ENCODE measurements around the gene MFAP2.

MFAP2 gene

GRCh38 chr1:17011092-17011438 is 30.6 kb upstream of the MFAP2 start:
- TF ChIP-seq POLR2AphosphoS5 (IDR thresholded peaks at IDR 0.05; ENCODE audit: low read depth, low read length), result no peak
- TF ChIP-seq SIN3A (IDR thresholded peaks at IDR 0.05; ENCODE audit: borderline replicate concordance, insufficient read depth, low read length), result no peak
- no peak for TF ChIP-seq FOXP2 (optimal IDR thresholded peaks at IDR 0.05; ENCODE audit: borderline replicate concordance, extremely low read depth, extremely low read length, insufficient read depth)
- TF ChIP-seq TAF1 (IDR thresholded peaks at IDR 0.05; ENCODE audit: borderline replicate concordance, insufficient read depth, low read length), result no peak
- no peak for TF ChIP-seq REST (IDR thresholded peaks at IDR 0.05; ENCODE audit: insufficient read depth in 1 of 2, low read depth in 2 of 2, low read length in 2 of 2)

GRCh38 chr1:17009706-17010105 is 29.3 kb upstream of the MFAP2 start:
- TF ChIP-seq FOXP2 (optimal IDR thresholded peaks at IDR 0.05; ENCODE audit: borderline replicate concordance, extremely low read depth, extremely low read length, insufficient read depth) (no peak), SIN3A (IDR thresholded peaks at IDR 0.05; ENCODE audit: borderline replicate concordance, insufficient read depth, low read length) (no peak), REST (IDR thresholded peaks at IDR 0.05; ENCODE audit: insufficient read depth in 1 of 2, low read depth in 2 of 2, low read length in 2 of 2) (no peak), TAF1 (IDR thresholded peaks at IDR 0.05; ENCODE audit: borderline replicate concordance, insufficient read depth, low read length) (no peak), POLR2AphosphoS5 (IDR thresholded peaks at IDR 0.05; ENCODE audit: low read depth, low read length) (no peak)

DNA sequence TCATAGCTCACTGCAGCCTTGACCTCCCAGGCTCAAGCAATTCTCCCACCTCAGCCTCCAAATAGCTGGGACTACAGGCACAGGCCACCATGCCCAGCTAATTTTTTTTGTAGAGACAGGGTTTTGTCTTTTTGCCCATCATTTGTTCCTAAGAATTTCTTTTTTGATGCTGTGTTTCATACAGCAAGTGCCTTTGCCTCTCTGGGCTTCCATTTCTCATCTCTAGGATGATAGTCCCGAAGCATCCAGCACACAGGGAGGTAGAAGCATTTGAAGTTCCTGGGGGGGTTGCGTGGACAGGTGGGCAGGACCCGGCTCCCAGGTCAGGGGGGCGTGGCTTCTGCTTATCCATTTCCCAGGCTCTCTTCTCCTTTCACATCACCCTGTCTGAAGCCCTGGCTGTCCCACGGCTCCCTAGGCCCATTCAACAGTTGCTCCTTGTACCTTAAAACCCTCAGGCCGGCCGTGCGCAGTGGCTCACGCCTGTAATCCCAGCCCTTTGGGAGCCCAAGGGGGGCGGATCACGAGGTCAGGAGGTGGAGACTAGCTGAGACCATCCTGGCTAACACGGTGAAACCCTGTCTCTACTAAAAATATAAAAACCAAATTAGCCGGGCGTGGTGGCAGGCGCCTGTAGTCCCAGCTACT is 27.9 kb upstream of the MFAP2 start:
- TF ChIP-seq POLR2AphosphoS5 (IDR thresholded peaks at IDR 0.05; ENCODE audit: low read depth, low read length) (no peak), FOXP2 (optimal IDR thresholded peaks at IDR 0.05; ENCODE audit: borderline replicate concordance, extremely low read depth, extremely low read length, insufficient read depth) (no peak), REST (IDR thresholded peaks at IDR 0.05; ENCODE audit: insufficient read depth in 1 of 2, low read depth in 2 of 2, low read length in 2 of 2) (no peak), SIN3A (IDR thresholded peaks at IDR 0.05; ENCODE audit: borderline replicate concordance, insufficient read depth, low read length) (no peak), TAF1 (IDR thresholded peaks at IDR 0.05; ENCODE audit: borderline replicate concordance, insufficient read depth, low read length) (no peak)

GRCh38 chr1:17007121-17007520 is 26.7 kb upstream of the MFAP2 start:
- TF ChIP-seq SIN3A (IDR thresholded peaks at IDR 0.05; ENCODE audit: borderline replicate concordance, insufficient read depth, low read length), result no peak
- TF ChIP-seq REST (IDR thresholded peaks at IDR 0.05; ENCODE audit: insufficient read depth in 1 of 2, low read depth in 2 of 2, low read length in 2 of 2), result no peak
- no peak for TF ChIP-seq FOXP2 (optimal IDR thresholded peaks at IDR 0.05; ENCODE audit: borderline replicate concordance, extremely low read depth, extremely low read length, insufficient read depth)
- TF ChIP-seq TAF1 (IDR thresholded peaks at IDR 0.05; ENCODE audit: borderline replicate concordance, insufficient read depth, low read length), result no peak
- no peak for TF ChIP-seq POLR2AphosphoS5 (IDR thresholded peaks at IDR 0.05; ENCODE audit: low read depth, low read length)

Data from PFSK-1 (cell line).